ENCODE measurements around the gene MGAT5B. TPM values are rescaled to one million over a fixed set of nuclear protein-coding genes. Genes with fewer than 3 reads are reported as not detected.

MGAT5B gene
- total and polyA plus RNA-seq, 2 experiments from 2014 or later = 0.11 to 0.16 TPM

DNA sequence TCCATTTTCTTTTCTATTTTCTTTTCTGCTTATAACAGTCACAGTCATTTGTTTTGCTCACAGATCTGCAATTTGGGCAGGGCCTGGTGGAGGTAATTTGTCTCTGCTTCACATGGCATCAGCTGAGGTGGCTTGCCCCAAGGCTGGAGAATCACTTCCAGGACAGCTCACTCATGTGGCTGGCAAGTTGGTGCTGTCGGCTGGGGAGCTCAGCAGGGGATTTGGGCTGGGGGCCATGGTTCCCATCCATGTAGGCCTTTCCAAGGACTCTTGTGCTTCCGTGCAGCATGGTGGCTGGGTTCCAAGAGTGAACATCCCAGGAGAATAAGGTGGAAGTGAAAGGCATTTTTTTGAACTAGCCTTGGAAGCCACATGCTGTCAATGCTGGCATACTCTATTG lies 85.7 kb downstream of the MGAT5B start:
- peaks cover 24% of the 10 kb centered on the region for H3K27me3 ChIP-seq (replicated peaks; ENCODE audit: insufficient read depth)
- no peak overlapping the region for H3K4me2 ChIP-seq (ENCODE audit: unreplicated experiment)
- in situ Hi-C loops (cut with MboI) = no loop called here
- no peaks in the 10 kb centered on the region for H3K79me2 ChIP-seq (ENCODE audit: insufficient read depth)
- H4K20me1 ChIP-seq (ENCODE audit: insufficient read depth) = no peaks in the 10 kb centered on the region
- H3K27ac ChIP-seq = no peak overlapping the region
- no peak for TF ChIP-seq EZH2phosphoT487 (IDR thresholded peaks at IDR 0.05; ENCODE audit: insufficient read depth, low read depth)
- TF ChIP-seq EZH2 (IDR thresholded peaks at IDR 0.05; ENCODE audit: insufficient read depth, poor library complexity, severe bottlenecking) = no peak
- peaks cover 5% of the 10 kb centered on the region; the same call in 1 of the 2 replicates for H3K4me1 ChIP-seq (ENCODE audit: insufficient read depth)
- no peaks in the 10 kb centered on the region for H3K9me2 ChIP-seq (ENCODE audit: insufficient read depth)
- DNase-seq = no peak
- no peaks in the 10 kb centered on the region for H3K9me3 ChIP-seq (ENCODE audit: low read depth)
- H3F3A ChIP-seq (ENCODE audit: insufficient read depth) = no peaks in the 10 kb centered on the region
- no peak overlapping the region for H2AFZ ChIP-seq
- no peaks in the 10 kb centered on the region for H3K36me3 ChIP-seq (ENCODE audit: low read depth)
- WGBS, 2 experiments (ENCODE audit: low coverage in 1 of 2, low lambda C conversion rate in 2 of 2, missing lambda C conversion rate in 2 of 2) = 3 to 7% methylated on average over 2 of the region's 2 CpGs
- H3K9ac ChIP-seq = no peak overlapping the region
- H3K4me3 ChIP-seq = no peak overlapping the region

DNA sequence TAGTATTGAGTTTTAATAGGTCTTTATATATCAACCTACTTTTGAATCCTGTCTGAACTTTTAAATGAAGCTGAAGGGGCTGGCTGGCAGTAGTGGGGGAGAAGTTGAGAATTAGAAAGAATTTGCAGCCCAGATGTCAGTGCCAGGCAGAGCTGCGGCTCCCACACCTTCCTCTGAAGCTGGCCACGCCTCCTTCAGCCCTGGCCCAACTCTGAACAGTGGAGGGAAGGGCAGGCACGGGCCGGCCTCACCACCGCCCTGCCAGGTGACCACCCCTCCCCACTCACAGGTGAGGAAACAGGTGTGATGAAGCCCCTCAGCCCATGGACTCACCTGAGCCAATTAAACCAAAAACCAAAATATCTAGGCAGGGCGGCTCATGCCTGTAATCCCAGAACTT lies 87.0 kb downstream of the MGAT5B start:
- Histone ChIP-seq H3F3A (ENCODE audit: insufficient read depth) (no peaks in the 10 kb centered on the region), H3K27me3 (replicated peaks; ENCODE audit: insufficient read depth) (peaks cover 25% of the 10 kb centered on the region), H3K79me2 (ENCODE audit: insufficient read depth) (no peaks in the 10 kb centered on the region), H3K4me1 (ENCODE audit: insufficient read depth) (peaks cover 5% of the 10 kb centered on the region; the same call in 1 of the 2 replicates), H3K9me3 (ENCODE audit: low read depth) (no peaks in the 10 kb centered on the region), H3K36me3 (ENCODE audit: low read depth) (no peaks in the 10 kb centered on the region), H3K27ac (no peak overlapping the region), H3K4me2 (ENCODE audit: unreplicated experiment) (no peak overlapping the region), H2AFZ (no peak overlapping the region), H3K4me3 (no peak overlapping the region), H3K9me2 (ENCODE audit: insufficient read depth) (no peaks in the 10 kb centered on the region), H4K20me1 (ENCODE audit: insufficient read depth) (no peaks in the 10 kb centered on the region), H3K9ac (no peak overlapping the region)
- in situ Hi-C loops (cut with MboI) = no loop called here
- no peak for DNase-seq
- 59 to 66% methylated on average over 6 of the region's 6 CpGs for WGBS, 2 experiments (ENCODE audit: low coverage in 1 of 2, low lambda C conversion rate in 2 of 2, missing lambda C conversion rate in 2 of 2)
- no peak for TF ChIP-seq EZH2phosphoT487 (IDR thresholded peaks at IDR 0.05; ENCODE audit: insufficient read depth, low read depth)
- TF ChIP-seq EZH2 (IDR thresholded peaks at IDR 0.05; ENCODE audit: insufficient read depth, poor library complexity, severe bottlenecking) = no peak

DNA sequence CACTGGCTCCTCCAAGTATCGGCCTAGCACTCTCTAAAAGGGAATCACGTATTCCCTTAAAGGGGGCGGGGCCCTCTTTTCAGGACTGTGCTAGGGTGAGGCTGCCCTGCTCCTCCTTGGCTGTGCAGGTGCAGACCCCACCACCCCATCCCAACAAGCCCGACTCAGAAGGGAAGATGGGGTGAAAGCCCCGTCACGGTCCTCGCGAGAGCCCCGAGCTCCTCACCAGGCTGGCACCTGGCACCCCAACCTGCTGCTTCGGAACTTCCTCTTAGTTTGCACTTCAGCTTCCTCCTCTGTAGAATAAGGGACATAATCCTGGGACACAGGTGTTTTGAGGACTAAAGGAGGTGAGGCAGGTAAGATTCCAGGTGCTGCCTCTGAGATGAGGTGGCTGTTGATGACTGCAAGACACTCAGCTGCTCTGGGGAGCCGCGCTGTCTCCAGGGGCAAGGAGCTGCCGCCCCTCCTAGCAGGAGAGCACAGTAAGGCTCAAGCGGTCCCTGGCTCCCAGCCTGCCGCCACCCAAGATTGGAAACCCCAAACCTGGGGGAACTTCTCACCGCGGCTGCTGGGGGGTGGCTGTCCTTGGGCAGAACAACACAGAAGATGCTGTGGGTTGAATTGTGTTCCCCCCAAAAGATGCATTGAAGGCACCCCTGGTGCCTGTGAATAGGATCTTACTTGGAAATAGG lies 88.8 kb downstream of the MGAT5B start:
- H3K27me3 ChIP-seq (replicated peaks; ENCODE audit: insufficient read depth) = peaks cover 29% of the 10 kb centered on the region
- peaks cover 5% of the 10 kb centered on the region; the same call in 1 of the 2 replicates for H3K4me1 ChIP-seq (ENCODE audit: insufficient read depth)
- H3K36me3 ChIP-seq (ENCODE audit: low read depth) = no peaks in the 10 kb centered on the region
- no peak overlapping the region for H3K9ac ChIP-seq
- no peaks in the 10 kb centered on the region for H3F3A ChIP-seq (ENCODE audit: insufficient read depth)
- no peak for TF ChIP-seq EZH2phosphoT487 (IDR thresholded peaks at IDR 0.05; ENCODE audit: insufficient read depth, low read depth)
- TF ChIP-seq EZH2 (IDR thresholded peaks at IDR 0.05; ENCODE audit: insufficient read depth, poor library complexity, severe bottlenecking) = no peak
- no peaks in the 10 kb centered on the region for H3K9me2 ChIP-seq (ENCODE audit: insufficient read depth)
- DNase-seq = no peak
- no peak overlapping the region for H3K4me3 ChIP-seq
- in situ Hi-C loops (cut with MboI) = no loop called here
- no peaks in the 10 kb centered on the region for H4K20me1 ChIP-seq (ENCODE audit: insufficient read depth)
- whole genome bisulfite sequencing, 2 experiments (ENCODE audit: low coverage in 1 of 2, low lambda C conversion rate in 2 of 2, missing lambda C conversion rate in 2 of 2) = 78 to 82% methylated on average over 17 of the region's 17 CpGs
- no peaks in the 10 kb centered on the region for H3K9me3 ChIP-seq (ENCODE audit: low read depth)
- no peak overlapping the region for H3K4me2 ChIP-seq (ENCODE audit: unreplicated experiment)
- H3K79me2 ChIP-seq (ENCODE audit: insufficient read depth) = no peaks in the 10 kb centered on the region
- H2AFZ ChIP-seq = no peak overlapping the region
- H3K27ac ChIP-seq = no peak overlapping the region

DNA sequence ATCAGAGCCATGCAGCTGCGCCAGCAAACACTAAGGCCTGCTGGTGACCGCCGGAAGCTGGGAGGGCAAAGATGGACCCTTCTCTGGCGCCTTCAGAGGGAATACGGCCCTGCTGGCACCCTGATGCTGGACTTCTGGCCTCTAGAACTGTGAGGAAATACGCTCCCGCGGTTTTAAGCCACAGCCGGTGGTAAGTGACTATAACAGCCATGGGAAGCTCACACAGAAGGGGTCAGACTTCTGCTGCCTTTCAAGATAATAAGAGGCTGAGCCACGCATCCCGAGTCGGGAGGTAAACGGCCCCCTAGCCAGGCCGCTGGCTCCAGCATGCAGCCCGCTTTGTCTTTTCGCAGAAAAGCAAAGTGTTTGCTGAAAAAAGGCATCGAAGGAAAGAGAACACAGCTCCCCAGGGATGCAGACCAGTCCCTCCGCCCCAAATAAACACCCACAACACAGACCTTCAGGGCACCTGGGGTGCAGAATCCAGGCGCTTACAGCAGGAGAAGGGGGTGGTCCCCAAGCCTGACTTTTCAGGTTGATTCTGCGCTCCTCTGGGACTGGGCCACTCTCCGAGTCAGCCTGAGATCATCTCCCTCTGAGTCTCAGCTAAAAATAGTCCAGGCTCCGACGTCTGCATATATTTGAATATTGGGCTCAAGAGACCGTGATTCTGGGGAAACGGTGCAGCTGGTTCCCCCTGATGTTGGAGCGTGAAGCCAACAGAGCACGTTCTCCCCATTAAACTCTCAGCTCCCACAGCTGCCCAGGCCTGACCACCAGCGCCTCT lies 89.7 kb downstream of the MGAT5B start:
- Histone ChIP-seq H4K20me1 (ENCODE audit: insufficient read depth) (no peaks in the 10 kb centered on the region), H3K36me3 (ENCODE audit: low read depth) (no peaks in the 10 kb centered on the region), H3K79me2 (ENCODE audit: insufficient read depth) (no peaks in the 10 kb centered on the region), H3K27ac (no peak overlapping the region), H3K27me3 (replicated peaks; ENCODE audit: insufficient read depth) (peaks cover 35% of the 10 kb centered on the region), H3K4me3 (no peak overlapping the region), H3K9me3 (ENCODE audit: low read depth) (no peaks in the 10 kb centered on the region), H3K4me2 (ENCODE audit: unreplicated experiment) (no peak overlapping the region), H3K9me2 (ENCODE audit: insufficient read depth) (no peaks in the 10 kb centered on the region), H3K4me1 (ENCODE audit: insufficient read depth) (peaks cover 5% of the 10 kb centered on the region; the same call in 1 of the 2 replicates), H3K9ac (no peak overlapping the region), H2AFZ (no peak overlapping the region), H3F3A (ENCODE audit: insufficient read depth) (no peaks in the 10 kb centered on the region)
- DNase-seq = peak; percentile 68
- 28 to 33% methylated on average over 28 of the region's 28 CpGs for WGBS, 2 experiments (ENCODE audit: low coverage in 1 of 2, low lambda C conversion rate in 2 of 2, missing lambda C conversion rate in 2 of 2)
- in situ Hi-C loops (cut with MboI) = no loop called here
- TF ChIP-seq EZH2 (IDR thresholded peaks at IDR 0.05; ENCODE audit: insufficient read depth, poor library complexity, severe bottlenecking) (no peak), EZH2phosphoT487 (IDR thresholded peaks at IDR 0.05; ENCODE audit: insufficient read depth, low read depth) (no peak)
